Heart left ventricle (tissue), 16 donors: ENCODE results near the gene TMEM79. TPM values are rescaled to one million over a fixed set of nuclear protein-coding genes. Genes with fewer than 3 reads are reported as not detected.
A peak's percentile ranks its signal among the peaks of the same experiment; 100 is the strongest.

Source experiments
- ATAC-seq, 4 donors: fragments of 200-7000 bp; cut with Tn5 transposase; one replicate each; pipeline ENCODE4 v1.9.1; 2020 to 2022; ENCODE audit warnings: moderate library complexity in 4 of 4, mild to moderate bottlenecking in 3 of 4, moderate number of reproducible peaks in 1 of 4
- DNase-seq, 5 donors: peaks; one replicate each; pipeline ENCODE4 v3.0.0-alpha.2; 2020
- H3K27ac ChIP-seq, 12 donors: fragments of 200-600 bp; sonication (generic) in 4 of 12; one replicate each; pipeline versions ENCODE4 v1.5.0 to v1.8.0; 2016 to 2022; ENCODE audit warnings: mild to moderate bottlenecking in 2 of 12
- H3K27me3 ChIP-seq, 9 donors: fragments of 200-600 bp; sonication (generic) in 2 of 9; one replicate each; pipeline versions ENCODE4 v1.5.1 to v1.8.0; 2016 to 2022; ENCODE audit warnings: mild to moderate bottlenecking in 3 of 9
- H3K36me3 ChIP-seq, 9 donors: fragments of 200-600 bp; sonication (generic) in 2 of 9; one replicate each; pipeline versions ENCODE4 v1.5.0 to v1.8.0; 2018 to 2022; ENCODE audit warnings: mild to moderate bottlenecking in 2 of 9
- H3K4me1 ChIP-seq, 12 donors: fragments of 200-600 bp; sonication (generic) in 4 of 12; one replicate each; pipeline versions ENCODE4 v1.5.0 to v1.8.0; 2016 to 2022; ENCODE audit warnings: mild to moderate bottlenecking in 3 of 12
- H3K4me3 ChIP-seq, 12 donors: fragments of 200-600 bp; sonication (generic) in 4 of 12; one replicate each; pipeline versions ENCODE4 v1.5.0 to v1.8.0; 2017 to 2022; ENCODE audit warnings: mild to moderate bottlenecking in 9 of 12, moderate library complexity in 4 of 12
- H3K9me3 ChIP-seq, 12 donors: fragments of 200-600 bp; sonication (generic) in 4 of 12; one replicate each; pipeline versions ENCODE4 v1.5.0 to v1.8.0; 2016 to 2022; ENCODE audit warnings: mild to moderate bottlenecking in 1 of 12
- CTCF ChIP-seq, 12 donors: fragments of 200-600 bp; sonication (generic) in 4 of 12; IDR thresholded peaks; one replicate each; pipeline versions ENCODE4 v1.5.0 to v1.8.0; 2018 to 2022; ENCODE audit warnings: antibody characterized with exemption in 12 of 12, mild to moderate bottlenecking in 5 of 12
- POLR2A ChIP-seq, 2 donors: fragments of 450-650 bp; IDR thresholded peaks; one replicate each; pipeline ENCODE4 v1.6.1; 2017; ENCODE audit warnings: antibody characterized with exemption in 2 of 2, mild to moderate bottlenecking in 2 of 2, moderate library complexity in 2 of 2
- WGBS, 4 donors: extraction: QIAGEN DNeasy Blood & Tissue Kit in 2 of 4; methylation state at CpG; one replicate each; pipeline versions ENCODE4 v1.1.5 to v1.1.7; 2013 to 2018; 5-methylcytosine and 5-hydroxymethylcytosine counted together
- intact Hi-C, 10 donors: fragments of 100-400 bp; cut with DNase I; formaldehyde crosslinking; loops; one replicate each; pipeline versions ENCODE4 v1.11.1 to v1.14.2; 2022
- polyA plus RNA-seq, 2 donors: library from polyadenylated mRNA; stranded (reverse); fragments of 200-250 nt; gene quantifications; one replicate each; pipeline ENCODE4 v1.2.3, GENCODE V29; 2013
- total RNA-seq, 9 donors: library from RNA; depleted of rRNA in 2 of 9; stranded (reverse); fragments of >200 nt in 2 of 9; fragmentation: NEBNext Ultra II Directional in 3 of 9; extraction: Animal tissue kit (Norgen Biotek cat#: 25700) in 3 of 9; gene quantifications; one replicate each; pipeline versions ENCODE4 v1.1.0 to v1.2.4, GENCODE V29; 2016 to 2023
- donor health status: ischemic (EF 13 %, LVEDD 7.1; RV severe dilation, severe dysfunction).
- donor health status: healthy with polysubstance abuse.
- donor health status: DM: no; HTN: yes; CAD: no.
- donor health status: DM: no; HTN: no; CAD: no.
- donor health status: ischemic (EF 25% LVEDD 6.9; RV normal size, moderate dysfunction).
- donor health status: ischemic (EF 25% LVEDD 5.7; RV mildly dilated, moderate dysfunction).
- donor health status: healthy.
- donor health status: DM: yes; HTN: yes; CAD: no.
- donor health status: ischemic (EF 35%, LVEDD 5.7; RV mildly dilated, moderate dysfunction).
- donor health status: nonischemic (EF 11% LVEDD 7.7; RV severe dilation, severe dysfunction).
- donor health status: DM: yes; HTN: yes; CAD: no.
- donor health status: PGD.
- donor health status: ischemic (EF 29% LVEDD 5.4; RV normal size, mild dysfunction).
- donor health status: nonischemic (EF 23%, LVEDD 6.1; RV moderate dilation, normal function).

Gene TMEM79
- total and polyA plus RNA-seq, 11 donors: 0.83 to 2.7 (median 1.3) TPM

GRCh38 chr1:156286061-156286460, 1.9 kb downstream of the TMEM79 start:
- intact Hi-C loops: no loop called here
- Histone ChIP-seq H3K9me3 (no peaks in the 10 kb centered on the region), H3K27ac (no peak overlapping the region), H3K27me3 (no peaks in the 10 kb centered on the region), H3K36me3 (peaks cover 0 to 22% (median 9%) of the 10 kb centered on the region in 9 donors), H3K4me1 (peaks cover 0 to 33% (median 17%) of the 10 kb centered on the region in 12 donors), H3K4me3 (no peak overlapping the region)
- 88 to 97% (median 95%) methylated on average over 8 of the region's 8 CpGs for WGBS, 4 donors
- no peak for ATAC-seq
- no peak for DNase-seq
- TF ChIP-seq POLR2A (IDR thresholded peaks at IDR 0.05) (no peak), CTCF (IDR thresholded peaks at IDR 0.05) (no peak)

- Histone ChIP-seq H3K27ac (no peak overlapping the region), H3K36me3 (peaks cover 0 to 26% (median 18%) of the 10 kb centered on the region in 9 donors), H3K9me3 (no peaks in the 10 kb centered on the region), H3K27me3 (no peaks in the 10 kb centered on the region), H3K4me1 (peaks cover 0 to 24% (median 9%) of the 10 kb centered on the region in 12 donors), H3K4me3 (no peak overlapping the region)
- intact Hi-C loops: no loop called here
- DNase-seq (no peak), ATAC-seq (no peak)
- TF ChIP-seq CTCF (IDR thresholded peaks at IDR 0.05) (no peak), POLR2A (IDR thresholded peaks at IDR 0.05) (no peak)
Observed at GRCh38 chr1:156289857-156290256, 5.7 kb downstream of the TMEM79 start.

DNA sequence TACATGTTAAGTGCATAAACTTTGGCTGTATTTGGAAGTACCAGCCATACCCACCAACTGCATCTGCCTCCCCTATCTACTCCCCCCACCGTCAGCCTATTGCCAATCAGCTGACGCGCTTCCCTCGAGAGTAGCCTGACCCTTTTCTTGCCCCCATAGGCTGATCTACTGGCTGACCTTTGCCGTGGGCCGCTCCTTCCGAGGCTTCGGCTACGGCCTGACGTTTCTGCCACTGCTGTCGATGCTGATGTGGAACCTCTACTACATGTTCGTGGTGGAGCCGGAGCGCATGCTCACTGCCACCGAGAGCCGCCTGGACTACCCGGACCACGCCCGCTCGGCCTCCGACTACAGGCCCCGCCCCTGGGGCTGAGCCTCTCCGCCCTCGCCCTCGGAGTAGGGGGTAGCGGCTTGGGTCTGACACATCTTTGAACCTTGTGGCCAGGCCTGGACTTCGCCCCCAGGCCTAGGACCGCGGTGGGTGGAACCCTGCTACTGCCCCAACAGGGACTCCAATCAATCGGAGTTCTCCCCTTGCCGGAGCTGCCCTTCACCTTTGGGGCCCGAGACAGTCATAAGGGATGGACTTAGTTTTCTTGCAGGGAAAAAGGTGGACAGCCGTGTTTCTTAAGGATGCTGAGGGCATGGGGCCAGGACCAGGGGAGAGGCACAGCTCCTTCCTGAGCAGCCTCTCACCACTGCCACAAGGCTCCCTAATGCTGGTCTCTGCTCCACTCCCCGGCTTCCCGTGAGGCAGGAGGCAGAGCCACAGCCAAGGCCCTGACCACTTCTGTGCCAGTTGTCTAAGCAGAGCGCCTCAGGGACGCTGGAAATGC, 7.3 kb downstream of the TMEM79 start:
- ATAC-seq: peak; percentile 90 to 96 (median 96)
- H3K9me3 ChIP-seq: no peaks in the 10 kb centered on the region
- H3K27ac ChIP-seq: peak overlapping the region; percentile 35 to 86 (median 67)
- WGBS, 4 donors: 15 to 35% (median 21%) methylated on average over 37 of the region's 37 CpGs
- peak in 1 of 2 donors; percentile 45 for TF ChIP-seq POLR2A (IDR thresholded peaks at IDR 0.05)
- no peak for TF ChIP-seq CTCF (IDR thresholded peaks at IDR 0.05)
- H3K36me3 ChIP-seq: peaks cover 0 to 26% (median 15%) of the 10 kb centered on the region in 9 donors
- peak overlapping the region; percentile 16 to 62 (median 50) for H3K4me3 ChIP-seq
- H3K4me1 ChIP-seq: peaks cover 0 to 34% (median 14%) of the 10 kb centered on the region in 12 donors
- H3K27me3 ChIP-seq: no peaks in the 10 kb centered on the region
- peak; percentile 88 to 95 (median 93) for DNase-seq
- intact Hi-C loops: no loop called here

DNA sequence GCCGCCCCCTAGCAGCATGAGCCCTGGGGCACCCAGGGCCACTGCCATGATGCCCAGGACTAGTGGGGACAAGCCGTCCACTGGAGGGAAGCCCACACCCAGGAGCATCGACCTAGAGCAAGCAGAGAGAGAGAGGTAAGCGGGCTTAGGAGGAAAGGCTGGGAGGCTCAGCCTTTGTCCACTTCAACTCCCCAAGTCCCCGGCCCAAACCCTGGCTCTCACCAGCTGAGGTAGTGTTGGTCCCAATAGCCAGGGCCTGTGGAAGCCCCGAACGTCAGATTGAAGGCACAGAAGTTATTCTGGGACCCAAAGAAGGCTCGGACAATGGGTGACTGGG, 8.9 kb downstream of the TMEM79 start:
- Histone ChIP-seq H3K9me3 (no peaks in the 10 kb centered on the region), H3K4me1 (peaks cover 0 to 34% (median 14%) of the 10 kb centered on the region in 12 donors), H3K27me3 (no peaks in the 10 kb centered on the region), H3K36me3 (peaks cover 0 to 26% (median 14%) of the 10 kb centered on the region in 9 donors), H3K4me3 (no peak overlapping the region), H3K27ac (no peak overlapping the region)
- no peak for DNase-seq
- TF ChIP-seq POLR2A (IDR thresholded peaks at IDR 0.05) (no peak), CTCF (IDR thresholded peaks at IDR 0.05) (no peak)
- no peak for ATAC-seq
- 86 to 92% (median 90%) methylated on average over 8 of the region's 8 CpGs for WGBS, 4 donors
- intact Hi-C loops: no loop called here
